C4-2B (cell line): ENCODE data around the gene ZNF420.

Source experiments
- H3K27ac ChIP-seq: fragments of 450-650 bp; 2 replicates; pipeline ENCODE4 v1.5.1; 2017
- ZFX ChIP-seq: fragments of 450-650 bp; IDR thresholded peaks from 2 replicates; pipeline ENCODE4 v1.6.1; 2017
- TF ChIP-seq, protein P1 (sequence below): fragments of 450-650 bp; conservative IDR thresholded peaks from 2 replicates; pipeline ENCODE4 v1.5.1; 2017; ENCODE audit warnings: mild to moderate bottlenecking

ZNF420 gene

DNA sequence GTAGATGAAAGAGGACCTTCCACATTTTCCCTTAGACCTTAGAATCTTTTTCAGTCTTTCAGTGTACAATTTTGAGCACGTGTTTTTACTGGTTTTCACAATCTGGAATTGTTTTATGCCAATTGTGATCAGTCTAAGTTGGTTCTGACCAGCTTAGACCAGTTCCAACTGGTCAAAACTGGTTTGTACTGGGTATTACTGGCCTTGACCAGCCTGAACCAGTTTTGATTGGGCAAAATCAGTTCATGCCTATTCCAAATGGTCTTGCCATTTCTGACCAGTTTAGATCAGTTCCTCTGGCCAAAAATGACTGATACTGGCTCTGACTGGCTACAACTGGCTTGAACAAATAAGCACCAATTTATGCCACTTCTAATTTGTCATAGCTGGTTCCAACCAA is 57.9 kb downstream of the ZNF420 start:
- TF ChIP-seq, protein P1, sequence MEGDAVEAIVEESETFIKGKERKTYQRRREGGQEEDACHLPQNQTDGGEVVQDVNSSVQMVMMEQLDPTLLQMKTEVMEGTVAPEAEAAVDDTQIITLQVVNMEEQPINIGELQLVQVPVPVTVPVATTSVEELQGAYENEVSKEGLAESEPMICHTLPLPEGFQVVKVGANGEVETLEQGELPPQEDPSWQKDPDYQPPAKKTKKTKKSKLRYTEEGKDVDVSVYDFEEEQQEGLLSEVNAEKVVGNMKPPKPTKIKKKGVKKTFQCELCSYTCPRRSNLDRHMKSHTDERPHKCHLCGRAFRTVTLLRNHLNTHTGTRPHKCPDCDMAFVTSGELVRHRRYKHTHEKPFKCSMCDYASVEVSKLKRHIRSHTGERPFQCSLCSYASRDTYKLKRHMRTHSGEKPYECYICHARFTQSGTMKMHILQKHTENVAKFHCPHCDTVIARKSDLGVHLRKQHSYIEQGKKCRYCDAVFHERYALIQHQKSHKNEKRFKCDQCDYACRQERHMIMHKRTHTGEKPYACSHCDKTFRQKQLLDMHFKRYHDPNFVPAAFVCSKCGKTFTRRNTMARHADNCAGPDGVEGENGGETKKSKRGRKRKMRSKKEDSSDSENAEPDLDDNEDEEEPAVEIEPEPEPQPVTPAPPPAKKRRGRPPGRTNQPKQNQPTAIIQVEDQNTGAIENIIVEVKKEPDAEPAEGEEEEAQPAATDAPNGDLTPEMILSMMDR, result no peak
- no peak for TF ChIP-seq ZFX
- no peak overlapping the region for H3K27ac ChIP-seq

- H3K27ac ChIP-seq, result no peak overlapping the region
- TF ChIP-seq, protein P1, result no peak
- no peak for TF ChIP-seq ZFX
Observed at GRCh38 chr19:37148214-37148613, 70.0 kb downstream of the ZNF420 start.

DNA sequence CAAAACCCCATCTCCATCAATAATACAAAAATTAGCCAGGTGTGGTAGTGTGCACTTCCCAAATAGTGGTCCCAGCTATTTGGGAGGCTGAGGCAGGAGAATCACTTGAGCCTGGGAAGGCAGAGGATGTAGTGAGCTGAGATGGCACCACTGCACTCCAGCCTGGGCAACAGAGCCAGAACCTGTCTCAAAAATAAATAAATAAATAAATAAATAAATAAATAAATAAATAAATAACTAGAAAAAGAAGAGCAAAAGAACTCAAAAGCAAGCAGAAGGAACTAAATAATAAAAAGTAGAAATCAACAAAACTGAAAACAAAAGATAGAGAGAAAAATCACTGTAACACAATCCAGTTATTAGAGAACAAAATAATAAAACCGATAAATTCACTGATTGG is 81.9 kb downstream of the ZNF420 start:
- no peak overlapping the region for H3K27ac ChIP-seq
- TF ChIP-seq, protein P1, result no peak
- TF ChIP-seq ZFX, result no peak

DNA sequence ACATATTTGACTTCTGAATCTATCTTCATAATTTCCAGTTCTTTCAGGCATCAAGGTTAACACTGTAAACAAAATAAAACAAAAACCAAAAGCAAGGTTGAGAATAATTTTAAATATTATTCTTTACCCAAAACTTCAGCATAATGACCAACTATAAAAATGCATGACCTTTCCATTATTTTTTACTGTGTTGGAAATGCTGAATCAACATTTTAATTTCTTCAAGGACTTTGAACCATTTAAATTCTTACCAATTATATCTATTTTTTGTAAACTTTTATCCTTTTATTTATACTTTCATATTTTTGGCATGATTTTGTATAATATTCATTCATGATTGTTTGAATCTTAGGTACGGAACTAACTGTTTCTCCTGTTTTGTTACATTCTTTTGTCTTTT is 87.4 kb downstream of the ZNF420 start:
- no peak overlapping the region for H3K27ac ChIP-seq
- TF ChIP-seq ZFX, result no peak
- TF ChIP-seq, protein P1, result no peak

DNA sequence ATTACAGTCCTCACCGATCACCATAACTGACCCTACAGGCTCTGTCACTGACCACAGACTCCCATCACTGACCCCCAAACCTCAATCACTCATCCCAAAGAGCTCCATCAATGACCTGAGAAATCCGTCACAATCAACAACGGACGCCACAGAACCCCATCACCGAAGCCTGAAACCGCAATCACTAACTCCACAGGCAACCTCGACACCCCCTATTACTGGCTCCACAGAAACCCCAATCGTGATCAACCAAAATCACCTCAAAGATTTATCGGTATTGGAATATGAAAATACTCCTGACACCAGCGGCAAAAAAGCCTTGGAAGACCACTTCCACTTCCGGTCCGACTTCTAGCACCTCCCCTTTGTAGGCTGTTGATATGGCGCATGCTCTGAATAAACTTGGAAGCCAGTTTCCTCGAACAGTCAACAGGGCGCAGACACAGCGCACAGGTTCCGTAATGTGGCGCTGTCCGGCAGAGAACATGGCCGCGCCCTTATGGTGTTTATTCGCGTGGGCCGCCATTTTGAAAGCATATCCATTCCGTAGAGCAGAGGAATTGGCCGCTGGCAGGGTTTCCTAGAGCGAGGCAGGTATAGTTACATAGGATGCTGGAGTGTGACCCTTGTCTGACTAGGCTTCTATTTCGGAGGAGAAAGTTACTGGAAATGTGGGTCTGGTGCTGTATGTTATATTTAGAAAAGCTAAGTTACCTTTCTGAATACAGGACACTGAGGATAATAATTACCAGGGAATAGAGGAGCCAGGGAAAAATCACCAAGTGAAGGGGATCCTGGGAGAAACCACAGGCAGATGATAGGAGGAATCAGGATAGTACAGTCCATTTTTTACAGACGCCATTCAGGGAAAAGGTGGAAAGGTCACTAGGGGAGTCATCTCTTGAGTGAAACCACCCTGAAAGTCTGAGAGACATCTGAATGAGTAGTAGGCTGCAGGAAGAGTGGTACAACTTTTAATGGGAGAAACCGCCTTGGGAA is 94.4 kb downstream of the ZNF420 start, which contains the start of gene ZNF585A:
ZNF585A (minus strand) TSS at position 328 of the 999 bp plus-strand sequence. CDS start 2,785 bp downstream, outside the sequence.
- H3K27ac ChIP-seq, result no peak within 1 kb of the TSS

More for the DNA sequence above, 94.4 kb downstream of the ZNF420 start, which contains the start of gene ZNF585A:
- no peak for TF ChIP-seq ZFX
- TF ChIP-seq, protein P1, result no peak
